Naive B cell (primary cell): Measurements from ENCODE around the gene ZNF396. TPM values are rescaled to one million over a fixed set of nuclear protein-coding genes. Genes with fewer than 3 reads are reported as not detected.

Experiments used
- ATAC-seq, 2 donors: fragments of 150-1000 bp; cut with Tn5 transposase; 2 replicates each; pipeline ENCODE4 v1.10.0; 2021; ENCODE audit warnings: low read depth in 2 of 2, mild to moderate bottlenecking in 2 of 2, moderate library complexity in 2 of 2
- DNase-seq: peaks from one replicate; pipeline ENCODE4 v3.0.0; 2022
- H3K27ac Mint-ChIP-seq, 6 donors: one replicate each; pipeline ENCODE4 v1.8.0; 2020 to 2022; ENCODE audit warnings: mild to moderate bottlenecking in 6 of 6, mixed read lengths in 6 of 6, moderate library complexity in 5 of 6, inconsistent platforms in 2 of 6
- H3K27me3 Mint-ChIP-seq, 3 donors: one replicate each; pipeline ENCODE4 v1.8.0; 2021 to 2022; ENCODE audit warnings: mixed read lengths in 3 of 3, mild to moderate bottlenecking in 1 of 3
- H3K36me3 Mint-ChIP-seq, 2 donors: one replicate each; pipeline ENCODE4 v1.8.0; 2020 to 2022; ENCODE audit warnings: mixed read lengths in 2 of 2, inconsistent platforms in 1 of 2, mild to moderate bottlenecking in 1 of 2
- H3K4me1 Mint-ChIP-seq, 3 donors: one replicate each; pipeline ENCODE4 v1.8.0; 2020 to 2022; ENCODE audit warnings: mixed read lengths in 3 of 3, inconsistent platforms in 1 of 3, mild to moderate bottlenecking in 1 of 3, moderate library complexity in 1 of 3
- H3K4me3 Mint-ChIP-seq, 8 donors: one replicate each; pipeline ENCODE4 v1.8.0; 2020 to 2022; ENCODE audit warnings: mild to moderate bottlenecking in 8 of 8, mixed read lengths in 8 of 8, moderate library complexity in 8 of 8, inconsistent platforms in 2 of 8
- H3K9me3 Mint-ChIP-seq, 7 donors: one replicate each; pipeline ENCODE4 v1.8.0; 2020 to 2022; ENCODE audit warnings: mixed read lengths in 7 of 7, mild to moderate bottlenecking in 5 of 7, inconsistent platforms in 2 of 7, moderate library complexity in 1 of 7
- polyA plus RNA-seq, 6 donors: library from polyadenylated mRNA; unstranded; fragments of 300-500 nt; fragmentation: Illumina TruSeq; gene quantifications; one replicate each; pipeline ENCODE4 v1.2.3, GENCODE V29; 2021; ENCODE audit warnings: low read depth in 6 of 6

The ZNF396 gene
- polyA plus RNA-seq, 6 donors from 2014 or later: 0.21 to 0.90 (median 0.66) TPM; not detected in 2

DNA sequence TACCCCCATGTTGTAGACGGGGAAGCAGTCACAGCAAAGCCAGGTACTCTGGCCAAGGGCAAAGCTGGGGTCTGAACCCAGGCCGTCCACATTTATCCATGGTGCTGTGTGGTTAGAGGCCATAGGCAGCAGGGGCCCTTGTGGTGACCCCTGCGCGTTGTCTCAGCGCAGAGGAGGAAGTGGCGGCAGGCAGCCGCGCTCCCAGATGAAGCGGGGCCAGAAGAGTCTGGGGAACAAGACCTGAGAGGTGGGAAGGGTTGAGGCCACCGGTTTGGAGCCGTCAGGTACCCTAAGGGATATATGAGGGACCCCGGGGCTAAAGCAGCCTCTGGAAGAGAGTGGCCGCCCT lies 770 bp downstream of the ZNF396 start:
- DNase-seq: peak; percentile 35
- Mint-ChIP-seq H3K27me3 (no peaks in the 10 kb centered on the region), H3K4me3 (peak overlapping the region; percentile 83 to 96 (median 92)), H3K27ac (peak overlapping the region in 5 of 6 donors; percentile 58 to 96 (median 73)), H3K9me3 (no peaks in the 10 kb centered on the region), H3K4me1 (peaks cover 7 to 13% (median 11%) of the 10 kb centered on the region in 3 donors), H3K36me3 (peaks cover 0 to 5% of the 10 kb centered on the region in 2 donors)
- peak; percentile 60 to 71 for ATAC-seq

DNA sequence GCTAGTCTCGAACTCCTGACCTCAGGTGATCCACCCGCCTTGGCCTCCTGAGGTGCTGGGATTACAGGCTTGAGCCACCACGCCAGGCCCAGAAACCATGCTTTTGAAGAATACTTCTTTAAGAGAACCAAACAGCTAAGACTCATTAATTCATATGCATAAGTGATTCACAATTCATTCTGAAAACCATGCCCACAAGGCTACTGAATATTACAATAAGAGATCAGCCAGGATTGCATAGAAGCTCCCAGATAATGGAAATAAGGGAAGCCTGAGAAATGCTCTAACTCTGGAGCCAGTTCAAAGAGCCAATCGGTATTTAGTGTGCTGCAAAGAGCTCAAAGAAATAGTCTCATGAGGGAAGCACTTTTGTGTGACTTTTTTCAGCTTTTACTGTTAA lies 2.4 kb downstream of the ZNF396 start:
- H3K27me3 Mint-ChIP-seq: no peaks in the 10 kb centered on the region
- H3K9me3 Mint-ChIP-seq: no peaks in the 10 kb centered on the region
- peaks cover 0 to 5% of the 10 kb centered on the region in 2 donors for H3K36me3 Mint-ChIP-seq
- DNase-seq: no peak
- ATAC-seq: no peak
- H3K4me3 Mint-ChIP-seq: peak overlapping the region in 1 of 8 donors; percentile 53
- peaks cover 7 to 13% (median 11%) of the 10 kb centered on the region in 3 donors for H3K4me1 Mint-ChIP-seq
- peak overlapping the region in 1 of 6 donors; percentile 7 for H3K27ac Mint-ChIP-seq

DNA sequence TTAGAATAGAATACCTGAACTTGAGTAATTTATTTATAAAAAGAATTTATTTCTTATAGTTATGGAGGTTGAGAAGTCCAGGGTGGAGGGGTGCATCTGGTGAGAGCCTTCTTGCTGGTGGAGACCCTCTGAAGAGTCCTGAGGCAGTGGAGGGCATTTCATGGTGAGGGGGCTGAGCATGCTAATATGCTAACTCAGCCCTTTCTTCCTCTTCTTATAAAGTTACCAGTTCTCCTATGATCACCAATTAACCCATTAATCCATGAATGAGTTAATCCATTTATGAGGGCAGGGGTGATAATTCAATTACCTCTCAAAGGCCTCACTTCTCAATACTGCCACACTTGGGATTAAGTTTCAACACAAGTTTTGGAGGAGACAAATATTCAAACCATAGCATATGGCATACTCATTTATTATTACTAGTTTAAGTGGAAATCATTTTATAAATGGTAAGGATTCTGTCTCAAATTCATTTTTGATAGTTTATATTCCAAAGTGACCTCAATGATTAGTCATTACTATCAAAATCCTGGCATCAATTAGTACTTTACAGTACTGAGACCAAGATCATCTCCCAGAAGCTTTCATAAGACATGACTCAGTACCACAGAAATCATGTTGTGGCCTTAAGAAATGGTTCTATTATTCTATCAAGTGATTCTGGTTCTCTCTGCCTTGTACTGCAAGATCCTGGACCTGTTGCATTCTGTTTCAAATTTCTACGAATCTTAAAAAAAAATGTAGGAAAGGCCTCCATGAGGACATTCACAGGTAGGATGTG lies 5.5 kb downstream of the ZNF396 start:
- ATAC-seq (no peak), DNase-seq (no peak)
- H3K4me1 Mint-ChIP-seq: peaks cover 5 to 7% (median 6%) of the 10 kb centered on the region in 3 donors
- peaks cover 0 to 5% of the 10 kb centered on the region in 2 donors for H3K36me3 Mint-ChIP-seq
- H3K27ac Mint-ChIP-seq: no peak overlapping the region
- H3K27me3 Mint-ChIP-seq: no peaks in the 10 kb centered on the region
- no peak overlapping the region for H3K4me3 Mint-ChIP-seq
- no peaks in the 10 kb centered on the region for H3K9me3 Mint-ChIP-seq

DNA sequence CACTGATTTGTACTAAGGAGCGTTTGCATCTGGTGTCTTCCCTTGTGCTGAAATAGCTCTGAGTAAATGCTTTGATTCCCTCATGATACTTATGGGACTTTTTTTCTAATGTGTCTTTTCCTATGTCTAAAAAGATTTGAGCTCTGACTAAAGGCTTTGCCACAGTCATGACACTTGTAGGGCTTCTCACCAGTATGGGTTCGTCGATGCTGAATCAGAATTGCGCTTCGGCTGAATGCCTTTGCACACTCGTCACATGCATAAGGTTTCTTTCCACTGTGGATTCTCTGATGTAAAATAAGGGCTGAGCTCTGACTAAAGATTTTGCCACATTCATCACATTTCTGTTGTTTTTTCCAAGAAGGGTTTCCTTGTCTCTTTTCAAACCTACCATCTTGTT lies 8.0 kb downstream of the ZNF396 start:
- H3K27me3 Mint-ChIP-seq: peaks cover 0 to 7% (median 0%) of the 10 kb centered on the region in 3 donors
- H3K4me1 Mint-ChIP-seq: no peaks in the 10 kb centered on the region
- DNase-seq (no peak), ATAC-seq (no peak)
- no peaks in the 10 kb centered on the region for H3K9me3 Mint-ChIP-seq
- no peak overlapping the region for H3K4me3 Mint-ChIP-seq
- peaks cover 0 to 5% of the 10 kb centered on the region in 2 donors for H3K36me3 Mint-ChIP-seq
- H3K27ac Mint-ChIP-seq: no peak overlapping the region

DNA sequence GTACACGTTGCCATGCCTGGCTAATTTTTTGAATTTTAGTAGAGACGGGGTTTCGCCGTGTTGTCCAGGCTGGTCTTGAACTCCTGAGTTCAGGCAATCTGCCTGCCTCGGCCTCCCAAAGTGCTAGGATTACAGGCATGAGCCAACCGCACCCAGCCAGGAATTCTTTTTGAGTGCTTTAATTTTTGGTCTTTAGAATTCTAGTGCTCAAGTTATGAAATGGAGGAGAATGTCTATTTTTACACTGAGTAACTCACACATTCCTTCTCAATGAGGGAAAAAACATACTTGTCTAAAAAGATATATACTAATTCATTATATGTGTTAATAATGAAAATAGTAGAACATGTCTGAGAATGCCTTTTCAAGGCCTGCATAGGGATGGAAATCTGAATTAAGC lies 8.5 kb downstream of the ZNF396 start:
- no peak overlapping the region for H3K27ac Mint-ChIP-seq
- H3K4me3 Mint-ChIP-seq: no peak overlapping the region
- no peak for ATAC-seq
- peaks cover 0 to 5% of the 10 kb centered on the region in 2 donors for H3K36me3 Mint-ChIP-seq
- H3K4me1 Mint-ChIP-seq: no peaks in the 10 kb centered on the region
- H3K9me3 Mint-ChIP-seq: no peaks in the 10 kb centered on the region
- DNase-seq: no peak
- H3K27me3 Mint-ChIP-seq: peaks cover 0 to 7% (median 0%) of the 10 kb centered on the region in 3 donors

DNA sequence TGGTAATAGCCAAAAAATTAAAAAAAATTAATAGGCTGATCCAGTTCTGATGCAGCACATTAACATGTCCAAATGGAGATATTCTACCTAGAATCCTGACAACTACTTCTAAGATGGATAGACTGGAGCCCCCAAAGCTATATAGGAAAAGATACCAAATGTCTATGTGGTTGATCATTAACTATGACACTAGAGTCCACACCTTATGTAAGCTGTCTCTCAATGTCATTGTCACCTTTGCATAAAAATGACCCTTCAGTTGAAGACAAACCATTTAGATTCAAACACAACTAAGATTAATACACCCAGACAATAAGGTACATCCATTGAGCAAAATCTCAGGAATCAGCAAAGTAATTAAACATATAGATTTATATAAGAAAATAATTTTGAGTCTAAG lies 14.6 kb downstream of the ZNF396 start:
- Mint-ChIP-seq H3K36me3 (no peaks in the 10 kb centered on the region), H3K4me1 (no peaks in the 10 kb centered on the region), H3K9me3 (no peaks in the 10 kb centered on the region), H3K27ac (no peak overlapping the region), H3K4me3 (no peak overlapping the region), H3K27me3 (peaks cover 0 to 15% (median 6%) of the 10 kb centered on the region in 3 donors)
- no peak for ATAC-seq
- DNase-seq: no peak

DNA sequence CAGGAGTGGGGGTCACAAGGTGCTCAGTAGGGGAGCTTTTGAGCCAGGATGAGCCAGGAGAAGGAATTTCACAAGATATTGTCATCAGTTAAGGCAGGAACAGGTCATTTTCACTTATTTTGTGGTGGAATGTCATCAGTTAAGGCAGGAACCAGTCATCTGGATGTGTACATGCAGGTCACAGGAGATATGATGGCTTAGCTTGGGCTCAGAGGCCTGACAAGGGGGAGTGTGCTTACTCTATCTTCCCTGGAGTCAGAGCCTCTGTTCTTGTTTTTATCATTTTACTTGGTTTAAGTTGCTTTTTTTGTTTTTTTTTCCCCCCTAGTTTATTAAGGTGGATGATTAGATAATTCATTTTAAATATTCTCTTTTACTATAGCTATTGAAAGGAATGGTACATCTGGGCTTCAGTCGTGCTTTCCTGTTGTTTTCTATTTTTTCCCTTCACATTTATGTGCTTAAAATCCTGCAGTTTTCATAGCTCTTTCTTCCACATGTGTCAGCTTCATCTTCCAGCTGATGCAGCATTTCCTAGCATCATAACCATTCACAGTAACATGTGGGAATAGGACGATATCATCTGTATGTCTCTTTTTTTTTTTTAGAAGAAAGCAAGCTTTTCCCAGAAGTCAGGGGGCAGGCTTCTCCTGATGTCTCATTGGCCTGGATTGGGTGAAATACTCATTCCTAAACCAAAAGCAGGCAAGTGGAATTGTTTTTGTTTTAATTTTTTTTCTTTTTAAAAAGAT lies 15.4 kb downstream of the ZNF396 start:
- Mint-ChIP-seq H3K27me3 (peaks cover 0 to 15% (median 6%) of the 10 kb centered on the region in 3 donors), H3K4me3 (no peak overlapping the region), H3K27ac (no peak overlapping the region), H3K4me1 (no peaks in the 10 kb centered on the region), H3K9me3 (no peaks in the 10 kb centered on the region), H3K36me3 (no peaks in the 10 kb centered on the region)
- ATAC-seq: no peak
- DNase-seq: no peak

DNA sequence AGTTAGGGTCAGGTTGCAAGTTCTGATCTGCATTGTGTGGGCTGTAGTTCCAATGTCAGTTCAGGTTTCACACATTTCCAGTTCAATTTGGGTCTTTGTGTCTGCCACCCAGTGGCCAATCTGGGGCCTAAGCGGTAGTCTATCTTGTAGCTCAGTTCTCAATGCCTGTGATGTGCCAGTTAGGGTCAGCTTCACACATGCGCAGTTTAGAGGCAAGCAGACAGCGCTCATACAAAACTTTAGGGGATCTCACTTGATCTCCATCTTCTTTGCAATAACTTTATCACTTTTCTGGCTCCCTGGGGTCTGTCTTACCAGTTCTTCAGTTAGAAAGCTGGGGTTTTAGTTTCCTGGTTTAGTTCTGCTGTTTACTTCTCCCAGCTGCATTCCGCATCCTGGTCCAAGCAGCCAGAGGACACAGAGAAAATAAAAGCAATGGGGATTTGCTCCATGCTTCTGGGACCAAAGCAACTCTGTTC lies 22.0 kb downstream of the ZNF396 start:
- no peak overlapping the region for H3K4me3 Mint-ChIP-seq
- H3K27me3 Mint-ChIP-seq: peaks cover 0 to 3% (median under 1%) of the 10 kb centered on the region in 3 donors
- peaks cover 0 to 4% (median 3%) of the 10 kb centered on the region in 3 donors for H3K4me1 Mint-ChIP-seq
- peaks cover 10 to 13% of the 10 kb centered on the region in 2 donors for H3K36me3 Mint-ChIP-seq
- ATAC-seq: peak; percentile 100
- peak overlapping the region in 1 of 6 donors; percentile 3 for H3K27ac Mint-ChIP-seq
- DNase-seq: peak; percentile 67
- peaks cover 7 to 14% (median 10%) of the 10 kb centered on the region in 7 donors for H3K9me3 Mint-ChIP-seq

DNA sequence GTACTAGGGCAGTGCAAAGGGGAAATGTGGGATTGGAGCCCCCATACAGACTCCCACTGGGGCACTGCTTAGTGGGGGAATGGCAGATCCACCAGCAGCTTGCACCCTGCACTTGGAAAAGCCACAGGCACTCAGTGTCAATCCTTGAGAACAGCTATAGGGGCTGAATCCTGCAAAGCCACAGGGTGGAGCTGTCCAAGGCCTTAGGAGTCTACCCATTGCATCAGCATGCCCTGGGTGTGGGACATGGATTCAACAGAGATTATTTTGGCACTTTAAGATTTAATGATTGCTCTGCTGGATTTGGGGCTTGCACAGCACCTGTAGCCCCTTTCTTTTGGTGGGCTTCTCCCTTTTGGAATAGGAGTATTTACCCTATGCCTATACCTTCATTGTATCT lies 24.4 kb downstream of the ZNF396 start:
- ATAC-seq: no peak
- H3K27me3 Mint-ChIP-seq: peaks cover 0 to 3% (median 0%) of the 10 kb centered on the region in 3 donors
- H3K4me1 Mint-ChIP-seq: peaks cover 0 to 4% (median 3%) of the 10 kb centered on the region in 3 donors
- H3K36me3 Mint-ChIP-seq: peaks cover 10 to 13% of the 10 kb centered on the region in 2 donors
- H3K27ac Mint-ChIP-seq: no peak overlapping the region
- H3K9me3 Mint-ChIP-seq: peaks cover 7 to 14% (median 10%) of the 10 kb centered on the region in 7 donors
- DNase-seq: no peak
- no peak overlapping the region for H3K4me3 Mint-ChIP-seq

DNA sequence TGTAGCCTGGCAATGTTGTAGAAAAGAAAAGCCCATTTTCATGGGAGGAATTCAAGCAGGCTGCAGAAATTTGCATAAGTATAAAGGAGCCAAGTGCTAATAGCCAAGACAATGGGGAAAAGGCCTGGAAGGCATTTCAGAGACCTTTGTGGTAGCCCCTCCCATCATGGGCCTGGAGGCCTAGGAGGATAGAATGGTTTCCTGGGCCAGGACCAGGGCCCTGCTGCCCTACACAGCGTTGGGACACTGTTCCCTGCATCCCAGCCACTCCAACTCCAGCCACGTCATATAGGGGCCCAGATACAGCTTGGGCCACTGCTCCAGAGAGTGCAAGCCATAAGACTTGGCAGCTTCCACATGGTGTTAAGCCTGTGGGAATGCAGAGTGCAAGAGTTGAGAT lies 24.9 kb downstream of the ZNF396 start:
- H3K27me3 Mint-ChIP-seq: peaks cover 0 to 3% (median 0%) of the 10 kb centered on the region in 3 donors
- H3K9me3 Mint-ChIP-seq: peaks cover 7 to 14% (median 10%) of the 10 kb centered on the region in 7 donors
- DNase-seq: no peak
- no peak overlapping the region for H3K4me3 Mint-ChIP-seq
- no peak overlapping the region for H3K27ac Mint-ChIP-seq
- peaks cover 10 to 13% of the 10 kb centered on the region in 2 donors for H3K36me3 Mint-ChIP-seq
- peaks cover 0 to 4% (median 3%) of the 10 kb centered on the region in 3 donors for H3K4me1 Mint-ChIP-seq
- ATAC-seq: no peak

DNA sequence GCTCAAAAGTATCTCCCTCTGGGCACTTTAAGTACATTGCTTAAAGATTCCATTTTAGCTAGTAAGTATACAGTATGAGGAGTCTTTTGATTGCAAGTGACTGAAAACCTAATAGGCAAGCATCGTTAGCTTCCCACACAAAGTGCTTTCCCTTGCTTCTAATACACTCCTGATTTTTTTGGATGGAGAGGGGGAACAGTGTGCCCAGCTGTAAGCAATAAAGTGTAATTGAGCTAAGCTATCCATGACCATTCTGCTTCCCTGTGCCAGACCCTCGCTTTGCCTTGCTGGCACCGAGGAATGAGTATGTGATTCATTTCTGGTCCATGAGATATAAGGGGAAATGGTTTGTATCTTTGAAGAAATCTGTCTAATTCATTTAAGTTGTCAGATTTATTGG lies 29.1 kb downstream of the ZNF396 start:
- no peaks in the 10 kb centered on the region for H3K27me3 Mint-ChIP-seq
- DNase-seq: no peak
- H3K4me3 Mint-ChIP-seq: peak overlapping the region in 1 of 8 donors; percentile 30
- ATAC-seq: no peak
- peaks cover 22 to 33% (median 26%) of the 10 kb centered on the region in 3 donors for H3K4me1 Mint-ChIP-seq
- peaks cover 5 to 12% (median 11%) of the 10 kb centered on the region in 7 donors for H3K9me3 Mint-ChIP-seq
- peaks cover 10 to 13% of the 10 kb centered on the region in 2 donors for H3K36me3 Mint-ChIP-seq
- H3K27ac Mint-ChIP-seq: no peak overlapping the region

DNA sequence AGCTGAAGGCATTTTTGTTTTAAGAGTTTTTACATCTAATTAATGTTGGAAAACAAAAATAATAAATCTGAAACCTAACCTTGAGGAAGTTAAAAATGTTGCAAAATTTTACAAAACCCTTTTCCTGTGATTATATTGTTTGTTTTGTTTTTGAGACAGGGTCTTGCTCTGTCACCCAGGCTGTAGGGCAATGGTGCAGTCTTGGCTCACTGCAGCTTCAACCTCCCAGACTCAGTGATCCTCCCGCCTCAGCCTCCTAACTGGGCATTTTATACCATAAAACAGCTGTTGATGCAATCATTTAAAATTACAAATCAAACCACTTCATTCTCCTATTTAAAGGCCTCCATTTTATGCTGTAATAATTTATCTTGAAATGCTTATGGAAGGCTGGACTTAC lies 31.2 kb downstream of the ZNF396 start:
- H3K4me1 Mint-ChIP-seq: peaks cover 27 to 49% (median 27%) of the 10 kb centered on the region in 3 donors
- peak overlapping the region; percentile 92 to 99 (median 98) for H3K27ac Mint-ChIP-seq
- peaks cover 0 to 1% (median 0%) of the 10 kb centered on the region in 7 donors for H3K9me3 Mint-ChIP-seq
- DNase-seq (no peak), ATAC-seq (no peak)
- H3K27me3 Mint-ChIP-seq: no peaks in the 10 kb centered on the region
- peaks cover 0 to 4% of the 10 kb centered on the region in 2 donors for H3K36me3 Mint-ChIP-seq
- peak overlapping the region in 7 of 8 donors; percentile 95 to 100 (median 97) for H3K4me3 Mint-ChIP-seq

DNA sequence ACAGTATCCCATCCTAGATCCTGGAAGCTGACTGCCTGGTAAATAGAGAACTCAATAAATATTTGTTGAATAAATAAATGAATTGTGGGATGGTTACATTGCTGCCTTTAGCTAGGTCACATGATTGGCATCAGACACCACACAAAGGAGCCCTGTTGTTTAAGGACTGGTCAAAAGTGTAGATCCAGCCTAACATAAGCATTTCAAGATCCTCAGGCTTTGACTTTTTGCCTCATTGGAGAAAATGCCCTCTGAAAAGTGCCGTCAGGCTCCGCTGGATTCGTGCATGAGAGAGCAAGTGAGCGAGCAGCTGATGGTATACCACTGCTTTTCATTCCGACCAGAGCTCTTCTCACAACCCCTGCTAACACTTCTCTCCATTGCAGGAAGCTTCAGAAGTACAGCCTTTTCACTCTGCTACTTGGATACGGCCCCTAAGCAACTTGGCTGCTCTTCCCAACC lies 31.6 kb downstream of the ZNF396 start:
- Mint-ChIP-seq H3K4me3 (peak overlapping the region; percentile 92 to 100 (median 97)), H3K36me3 (peaks cover 0 to 4% of the 10 kb centered on the region in 2 donors), H3K27ac (peak overlapping the region; percentile 97 to 99 (median 99)), H3K9me3 (peaks cover 0 to 1% (median 0%) of the 10 kb centered on the region in 7 donors), H3K4me1 (peaks cover 27 to 50% (median 27%) of the 10 kb centered on the region in 3 donors), H3K27me3 (no peaks in the 10 kb centered on the region)
- ATAC-seq: peak; percentile 8 to 27
- DNase-seq: peak; percentile 23
